ENCODE results near the gene ATP1A4.

- TF ChIP-seq EZH2 (IDR thresholded peaks at IDR 0.05; ENCODE audit: insufficient read depth, poor library complexity, severe bottlenecking) (no peak), EZH2phosphoT487 (IDR thresholded peaks at IDR 0.05; ENCODE audit: insufficient read depth, low read depth) (no peak)
These were observed 64.9 kb downstream of the ATP1A4 start for GRCh38 chr1:160216301-160216700.
